SKM-1 treated with dmso at 0.1 percent for 144 hours (cell line): ENCODE results near the gene GNAS.
"Not testable (repeated sequence)": the region's sequence is repeated elsewhere in the genome, so short reads cannot be mapped to it uniquely, and the experiment has no call there.

Experiments used
- DNase-seq: peaks from one replicate; lab custom pipeline; 2025; ENCODE audit not compliant: unreplicated experiment; lab: John Stamatoyannopoulos, UW

The GNAS gene

DNA sequence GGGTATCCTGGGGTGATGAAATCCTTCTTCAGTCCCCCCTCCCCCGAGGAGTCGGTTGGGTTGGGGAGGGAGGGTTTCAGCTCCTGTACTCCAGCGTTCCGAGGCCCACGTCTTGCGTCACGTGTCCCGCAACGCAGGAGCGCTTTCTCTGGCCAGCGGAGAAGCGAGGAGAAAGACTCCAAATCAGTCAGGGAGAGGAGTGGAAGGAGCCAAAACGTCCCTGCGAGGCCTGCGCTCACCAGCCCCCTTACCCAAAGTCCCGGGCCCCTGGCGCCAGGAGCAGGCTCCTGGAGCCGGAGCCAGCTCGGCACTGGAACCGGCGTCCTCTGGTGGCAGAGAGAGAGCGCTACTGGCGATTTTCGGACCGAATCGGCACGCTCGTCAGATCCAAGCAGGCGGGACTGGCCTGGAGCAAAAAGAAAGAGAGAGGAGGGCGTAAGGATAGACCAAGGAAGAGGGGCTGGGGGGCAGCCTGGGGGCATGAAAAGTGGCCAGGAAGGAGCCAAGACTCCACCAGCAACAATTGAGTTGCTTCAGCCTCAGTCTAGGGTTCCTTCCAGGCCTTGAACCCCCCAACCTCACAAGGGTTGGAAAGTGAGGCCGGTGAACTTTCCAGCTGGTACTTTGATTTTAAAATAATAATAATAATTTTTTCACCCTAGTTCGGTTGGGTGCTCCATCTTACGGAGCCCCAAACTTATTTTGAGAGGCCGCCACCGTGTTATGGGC lies at the start of gene GNAS:
Gene GNAS, plus strand, starts transcription at position 174 of the 729 bp plus-strand sequence.
- DNase-seq, result no peak

DNA sequence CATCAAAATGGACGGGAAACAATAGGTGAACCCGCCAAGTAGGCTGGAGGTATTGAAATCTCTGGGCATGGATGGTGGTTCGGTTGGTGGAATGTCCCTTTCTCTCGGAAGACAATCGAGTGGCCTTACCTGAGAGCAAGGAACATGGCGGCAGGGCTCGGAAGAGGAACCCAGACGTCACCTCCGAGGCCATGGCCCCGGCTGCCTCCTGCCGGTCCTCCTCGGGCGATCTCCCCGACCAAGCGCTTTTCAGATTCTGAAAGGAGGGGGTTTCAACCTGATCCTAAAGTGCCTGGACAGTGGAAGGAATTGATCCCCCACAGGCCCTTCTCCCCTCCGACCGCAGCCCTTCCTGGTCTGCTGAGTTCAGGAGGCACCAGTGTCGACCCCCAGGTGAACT lies 49.0 kb upstream of the GNAS start:
- DNase-seq, result no peak

DNA sequence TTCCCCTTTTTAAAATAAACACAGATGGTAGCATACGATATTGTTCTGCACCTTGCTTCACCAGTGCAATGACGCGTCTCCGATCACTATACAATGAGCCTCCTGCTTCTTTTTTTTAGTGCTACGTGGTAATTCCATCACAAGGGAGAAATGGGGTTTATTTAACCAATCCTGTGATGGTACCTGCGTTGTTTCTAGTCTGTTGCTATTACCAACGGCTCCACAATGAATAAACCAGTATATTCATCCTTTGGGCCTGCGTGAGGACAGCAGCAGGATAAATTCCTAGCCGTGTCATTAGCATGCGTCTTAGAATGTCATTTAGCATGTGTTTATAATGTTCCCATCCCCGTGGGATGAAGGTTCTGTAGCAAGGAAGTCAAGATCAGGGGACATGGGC lies 44.7 kb upstream of the GNAS start:
- no peak for DNase-seq

DNA sequence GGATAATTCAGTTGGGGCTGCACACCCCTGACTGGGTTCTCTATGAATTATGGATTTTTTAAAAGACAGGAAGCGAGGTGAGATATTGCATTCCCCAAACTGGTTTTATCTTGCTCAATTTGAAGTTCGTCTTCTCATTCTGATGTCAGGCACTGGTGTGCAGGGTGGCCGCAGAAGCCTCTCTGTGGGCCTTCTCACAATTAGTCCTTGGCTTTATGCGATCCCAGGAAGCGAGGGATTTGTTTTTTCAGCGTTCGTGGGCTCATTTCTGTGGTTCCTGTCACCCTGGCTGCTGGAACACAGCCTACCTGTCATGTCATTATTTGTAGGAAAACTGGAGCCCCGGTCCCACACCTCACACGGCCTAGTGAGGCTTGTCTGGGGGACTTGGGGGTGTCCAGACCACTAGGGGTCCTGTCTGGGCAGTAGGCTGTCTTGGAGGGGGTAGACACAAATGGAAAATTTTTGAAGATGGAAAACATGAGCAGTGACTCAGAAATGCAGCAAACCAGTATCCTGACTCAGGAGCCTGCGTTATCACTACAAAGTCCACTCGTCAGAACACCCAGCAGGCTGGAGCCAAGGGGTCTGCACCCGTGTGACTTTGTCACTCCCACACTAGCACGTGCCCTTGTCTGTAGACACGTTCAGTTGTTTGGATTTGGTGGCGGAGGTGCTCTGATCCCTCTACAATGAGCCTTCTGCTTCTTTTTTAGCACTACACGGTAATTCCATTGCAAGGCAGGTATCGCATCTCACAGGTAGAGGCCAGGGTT lies 44.1 kb upstream of the GNAS start:
- DNase-seq, result no peak

DNA sequence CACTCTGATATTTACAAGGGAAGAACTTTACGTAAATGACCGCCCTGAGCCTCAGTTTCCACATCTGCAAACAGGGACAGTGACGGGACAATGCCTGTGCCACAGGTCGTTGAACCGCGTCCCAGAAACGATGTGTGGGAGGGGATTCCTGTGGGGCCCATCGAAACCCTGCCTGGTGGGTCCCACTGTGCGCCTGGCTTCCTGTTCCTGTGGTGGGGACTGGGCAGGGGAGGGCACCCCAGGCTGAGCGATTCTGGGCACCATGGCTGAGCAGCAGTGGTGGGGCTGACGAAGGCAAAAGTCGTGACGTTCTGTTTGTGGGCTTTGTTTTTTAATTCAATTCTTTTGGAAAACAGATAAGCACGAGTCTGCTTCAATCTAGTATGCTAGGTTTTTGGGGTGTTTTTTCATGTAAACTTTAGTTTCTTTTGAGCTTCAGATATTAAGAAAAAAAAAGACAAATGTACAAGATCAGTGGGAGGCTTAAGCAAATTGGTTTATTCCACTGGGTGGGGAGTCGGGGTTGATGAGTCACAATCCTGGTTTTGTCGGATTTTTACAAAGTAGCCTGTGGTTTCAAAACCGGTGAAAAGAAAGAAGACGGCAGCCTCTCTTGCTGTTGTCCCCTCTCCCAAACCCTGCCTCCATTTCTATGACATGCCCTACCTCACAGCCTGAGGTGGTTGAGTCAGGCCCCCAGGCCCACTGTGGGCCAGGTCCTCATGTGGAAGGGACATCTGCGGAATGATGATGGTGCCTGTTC lies 42.2 kb upstream of the GNAS start:
- DNase-seq, result no peak

DNA sequence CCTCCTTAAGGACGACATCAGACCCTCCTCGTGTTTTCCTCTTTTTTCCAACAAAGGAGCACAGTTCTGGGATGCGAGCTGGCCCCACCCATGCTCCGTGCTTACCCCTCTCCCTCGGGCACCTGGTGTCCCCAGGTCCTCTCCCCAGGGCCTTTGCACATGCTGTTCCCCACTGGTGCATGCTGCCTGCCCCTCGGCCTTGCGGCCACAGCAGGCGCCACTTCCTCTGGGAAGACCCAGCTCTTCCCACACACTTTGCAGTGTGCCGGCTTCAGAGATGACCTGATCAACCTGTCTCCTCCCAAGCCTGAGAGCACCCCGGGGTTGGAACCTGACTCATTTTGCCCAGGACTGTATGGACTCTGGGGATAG lies 41.7 kb upstream of the GNAS start:
- DNase-seq, result no peak

DNA sequence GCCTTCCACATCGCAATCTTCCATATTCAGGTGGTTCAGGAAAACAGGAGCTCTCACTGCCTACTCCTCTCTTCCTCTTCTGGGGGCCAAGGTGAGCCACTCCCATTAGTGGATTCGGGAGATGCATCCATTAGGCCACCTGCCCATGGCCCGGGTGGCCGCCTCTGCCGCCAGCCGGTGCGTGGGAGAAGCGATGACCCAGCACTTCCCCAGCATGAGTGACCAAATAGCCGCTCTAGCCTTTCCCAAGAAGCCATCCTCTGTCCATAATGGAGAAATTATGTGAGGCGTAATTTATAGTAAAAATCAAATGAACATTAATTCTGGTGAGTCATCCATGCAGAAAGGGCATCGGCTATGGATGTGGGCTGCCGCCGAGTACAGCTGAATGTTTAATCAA lies 41.2 kb upstream of the GNAS start:
- no peak for DNase-seq

DNA sequence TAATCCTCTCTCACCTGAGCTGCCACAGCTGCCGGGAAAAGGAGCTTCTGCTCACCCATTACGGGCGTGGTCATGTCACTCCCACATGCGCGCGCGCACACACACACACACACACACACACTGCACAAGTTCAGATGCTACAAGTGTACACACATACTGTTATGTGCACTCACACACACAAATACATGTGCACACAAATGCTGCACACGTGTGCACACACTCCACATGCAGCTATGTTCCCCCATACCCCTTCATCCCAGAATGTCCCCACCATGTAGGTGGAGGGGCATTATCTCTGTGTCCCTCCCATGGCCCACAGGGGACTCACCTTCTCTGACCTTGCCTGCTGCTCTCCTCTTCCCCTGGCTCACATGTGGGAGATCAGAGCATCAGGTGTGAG lies 39.1 kb upstream of the GNAS start:
- DNase-seq, result no peak

DNA sequence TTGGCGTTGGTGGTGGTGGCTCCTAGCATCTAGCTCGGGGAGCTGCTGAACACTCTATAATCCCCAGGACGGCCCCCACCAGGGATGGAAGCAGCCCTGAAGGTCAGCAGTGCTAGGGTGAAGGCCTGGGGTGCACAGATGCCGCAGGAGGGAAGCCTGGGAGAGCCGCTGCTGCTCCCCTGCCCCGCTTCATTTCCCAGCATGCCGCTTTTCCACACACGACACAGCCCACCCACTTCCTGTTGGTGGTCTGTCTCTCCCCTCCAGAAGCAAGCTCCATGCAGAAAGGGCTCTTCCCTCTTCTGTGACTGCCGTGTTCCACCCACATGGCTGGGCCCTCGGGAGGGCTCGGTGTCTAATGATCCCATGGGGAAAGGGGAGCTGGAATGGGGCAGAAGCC lies 37.1 kb upstream of the GNAS start:
- no peak for DNase-seq

DNA sequence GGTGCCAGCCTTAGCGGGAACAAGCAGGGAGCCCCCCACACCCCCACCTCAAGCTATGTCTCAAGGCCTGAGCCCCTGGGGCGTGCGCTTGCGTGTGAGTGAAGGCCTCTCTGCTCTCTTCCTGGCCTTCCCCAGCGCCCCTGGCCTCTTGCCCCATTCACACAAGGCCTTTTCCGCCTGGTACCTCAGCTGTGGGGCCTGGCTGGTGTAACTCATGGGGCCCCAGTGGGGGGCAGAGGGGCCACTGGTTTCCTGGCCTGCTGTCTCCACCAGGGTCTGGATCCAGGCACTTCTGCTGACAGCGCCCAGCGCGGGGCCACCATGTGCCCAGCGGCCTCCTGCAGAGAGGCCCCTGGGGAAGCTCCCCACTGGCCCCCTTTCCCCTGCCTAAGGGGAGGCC lies 36.5 kb upstream of the GNAS start:
- no peak for DNase-seq

DNA sequence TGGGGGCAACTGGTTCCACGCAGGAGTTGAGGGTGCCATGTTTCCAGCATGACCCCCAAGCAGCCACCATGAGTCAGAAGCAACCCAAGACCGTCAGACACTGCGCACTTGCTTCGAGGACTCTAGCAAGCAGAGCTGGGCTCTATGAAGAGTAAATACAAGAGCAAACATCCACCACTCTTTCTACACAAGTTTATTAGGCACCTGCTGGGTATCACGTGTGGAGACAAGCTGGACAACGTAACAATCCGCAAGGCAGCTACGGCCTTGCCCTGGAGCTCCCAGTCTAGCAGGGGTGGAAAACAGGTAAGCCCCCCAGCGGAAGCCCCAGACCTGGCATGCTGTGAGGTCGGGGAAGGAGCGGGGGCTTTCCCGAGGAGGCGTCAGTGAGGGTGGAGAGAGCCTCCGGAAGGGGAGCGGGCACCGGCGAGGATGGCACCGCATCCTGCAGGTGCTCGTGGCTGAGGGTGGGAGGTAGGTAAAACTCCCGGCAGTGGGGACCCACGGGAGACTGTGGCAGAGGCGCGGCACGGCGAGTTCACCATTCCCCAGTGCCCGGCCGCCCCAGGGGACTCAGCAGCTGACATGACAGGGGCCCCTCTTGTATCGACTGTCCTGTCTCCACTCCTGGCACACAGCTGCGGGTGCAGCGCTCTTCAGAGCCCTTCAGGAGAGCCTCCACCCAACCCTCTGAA lies 35.4 kb upstream of the GNAS start:
- no peak for DNase-seq

DNA sequence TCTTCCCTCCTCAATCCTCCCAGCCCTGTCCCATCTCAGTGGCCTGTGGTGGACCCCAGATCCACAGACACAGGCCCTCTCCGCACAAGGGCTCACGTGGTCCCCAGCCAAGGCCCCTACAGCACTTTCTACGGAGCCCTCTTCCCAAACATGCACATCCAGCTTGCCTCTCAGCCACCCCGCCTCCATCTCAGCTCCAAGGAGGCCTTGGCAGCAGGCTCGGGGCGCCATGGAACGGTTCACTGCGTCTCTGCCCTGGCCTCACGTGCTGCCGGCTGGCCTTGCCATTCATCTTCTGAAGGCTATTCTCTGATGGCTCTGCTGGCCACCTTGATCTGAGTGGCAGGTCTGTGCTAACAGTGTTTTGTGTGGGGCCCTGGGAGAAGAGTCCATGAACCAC lies 34.8 kb upstream of the GNAS start:
- no peak for DNase-seq

DNA sequence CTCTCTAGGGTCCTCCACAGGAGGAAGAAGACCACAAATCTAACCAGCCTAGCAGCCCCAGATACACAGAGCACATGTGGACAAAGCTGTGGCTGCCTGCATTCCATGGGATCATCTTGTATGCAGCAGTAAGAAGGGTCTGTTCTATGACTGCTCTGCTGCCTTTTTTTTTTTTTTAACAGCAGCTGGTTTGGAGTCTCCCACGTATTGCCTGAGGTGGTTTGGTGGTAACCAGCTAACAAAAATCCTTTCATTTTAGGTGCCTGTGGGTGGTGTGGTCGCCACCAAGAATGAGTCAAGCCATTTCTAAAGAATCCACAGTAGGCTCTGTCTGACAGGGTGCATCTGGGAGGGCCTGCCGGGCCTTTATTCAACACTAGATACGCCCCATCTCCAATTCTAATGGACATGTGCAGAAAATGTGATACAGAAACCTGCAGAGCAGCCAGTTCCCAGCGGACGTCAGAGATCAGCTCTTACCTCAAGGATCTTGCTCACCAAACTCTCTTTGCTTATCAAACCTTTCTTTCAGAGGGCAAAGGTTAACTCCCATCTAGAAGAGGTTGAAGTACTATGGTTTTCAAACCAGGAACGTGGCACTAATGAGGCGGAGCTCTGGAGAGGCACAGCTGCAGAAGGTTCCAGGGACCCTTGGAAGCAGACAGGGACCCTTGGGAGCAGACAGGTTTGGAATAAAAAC lies 33.8 kb upstream of the GNAS start:
- DNase-seq, result no peak

DNA sequence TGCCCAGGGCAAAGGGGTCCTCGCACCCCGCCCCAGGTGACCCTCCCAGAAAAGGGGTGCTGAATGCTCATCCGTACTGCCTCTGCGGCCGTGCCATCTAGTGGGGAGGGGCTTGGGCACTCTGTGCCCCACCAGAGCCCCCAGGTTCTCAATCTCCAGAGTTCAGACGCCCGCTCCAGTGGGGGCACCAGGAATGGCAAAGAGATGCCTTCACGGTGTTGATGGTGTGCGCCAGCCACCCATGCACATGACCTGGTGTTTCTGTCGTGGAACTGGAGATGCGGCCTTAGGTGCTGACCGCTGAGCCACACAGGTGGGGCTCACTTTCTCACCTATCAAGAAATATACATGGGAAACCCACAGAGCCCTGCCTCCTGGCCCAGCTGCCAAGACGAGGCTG lies 32.6 kb upstream of the GNAS start:
- DNase-seq, result no peak

DNA sequence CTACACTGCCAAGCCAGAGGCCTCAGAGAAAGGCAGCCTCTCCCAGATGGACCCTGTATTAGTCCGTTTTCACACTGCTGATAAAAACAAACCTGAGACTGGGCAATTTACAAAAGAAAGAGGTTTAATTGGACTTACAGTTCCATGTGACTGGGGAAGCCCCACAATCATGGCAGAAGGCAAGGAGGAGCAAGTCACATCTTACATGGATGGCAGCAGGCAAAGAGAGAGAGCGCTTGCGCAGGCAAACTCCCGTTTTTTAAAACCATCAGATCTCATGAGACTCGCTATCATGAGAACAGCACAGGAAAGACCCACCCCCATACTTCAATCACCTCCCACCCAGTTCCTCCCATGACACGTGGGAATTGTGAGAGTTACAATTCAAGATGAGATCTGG lies 32.0 kb upstream of the GNAS start:
- DNase-seq, result not testable (repeated sequence)

DNA sequence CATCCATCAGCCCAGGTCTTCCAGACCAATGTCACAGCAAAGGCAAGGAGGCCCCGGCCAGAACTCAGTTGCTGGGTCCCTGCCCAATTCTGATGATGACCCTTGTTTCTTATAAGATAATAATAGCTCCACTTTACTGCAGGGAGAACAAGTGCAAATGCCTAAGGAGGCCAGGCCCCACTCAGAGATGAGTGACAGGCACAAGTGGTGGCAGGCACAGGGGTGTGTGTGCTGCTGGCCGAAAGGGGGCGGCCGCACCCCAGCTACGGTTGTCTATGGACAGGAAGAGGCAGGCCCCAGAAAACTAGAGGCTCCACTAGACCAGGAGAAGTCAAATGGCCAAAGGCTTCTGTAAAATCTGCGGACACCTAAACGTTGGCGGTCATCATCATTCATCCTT lies 30.4 kb upstream of the GNAS start:
- DNase-seq, result no peak

DNA sequence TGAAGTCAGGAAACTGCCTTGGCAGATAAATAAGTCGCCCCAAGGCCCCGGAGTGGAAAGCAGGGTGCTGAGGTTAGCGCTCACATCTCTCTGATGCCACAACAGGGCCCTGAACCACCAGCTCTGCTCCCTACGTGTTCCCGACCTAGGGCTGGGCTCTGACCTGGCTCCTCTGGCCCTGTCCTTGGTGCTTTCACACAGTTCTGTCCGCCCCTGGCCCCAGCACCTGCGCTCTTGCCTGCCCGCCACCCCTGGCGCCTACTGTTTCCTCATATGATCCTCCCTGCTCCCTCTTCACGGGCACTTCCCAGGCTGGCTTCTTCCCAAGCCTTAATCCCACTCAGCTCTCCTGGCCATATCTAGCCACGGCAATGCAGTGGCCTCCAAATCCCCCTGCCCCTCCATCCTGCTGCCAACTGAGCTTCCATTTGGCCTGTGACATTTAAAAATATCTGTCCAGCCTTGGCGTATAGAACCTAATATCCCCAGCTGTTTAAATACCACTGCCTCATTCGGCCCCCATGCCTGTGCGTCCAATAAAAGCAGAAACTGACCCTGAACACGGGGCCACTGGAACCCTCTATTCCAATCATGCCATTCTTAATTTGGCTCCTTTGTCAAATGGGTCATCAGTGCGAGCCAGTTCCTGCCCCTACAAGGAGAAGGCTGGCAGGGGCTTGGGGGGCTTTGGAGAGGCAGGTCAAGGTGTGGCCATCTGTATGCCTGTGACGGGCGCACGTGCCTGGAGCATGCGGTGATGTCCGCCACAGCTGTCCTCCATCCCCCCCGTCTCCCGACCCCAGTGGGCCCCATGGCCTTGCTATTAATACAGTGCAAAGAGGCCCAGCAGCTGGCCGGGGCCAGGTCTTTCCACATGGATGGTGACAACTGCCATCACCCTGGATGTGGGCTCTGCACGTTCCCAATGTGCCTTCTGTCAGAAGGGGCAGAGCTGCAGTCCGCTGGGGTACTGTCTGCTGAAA lies 29.5 kb upstream of the GNAS start:
- no peak for DNase-seq

DNA sequence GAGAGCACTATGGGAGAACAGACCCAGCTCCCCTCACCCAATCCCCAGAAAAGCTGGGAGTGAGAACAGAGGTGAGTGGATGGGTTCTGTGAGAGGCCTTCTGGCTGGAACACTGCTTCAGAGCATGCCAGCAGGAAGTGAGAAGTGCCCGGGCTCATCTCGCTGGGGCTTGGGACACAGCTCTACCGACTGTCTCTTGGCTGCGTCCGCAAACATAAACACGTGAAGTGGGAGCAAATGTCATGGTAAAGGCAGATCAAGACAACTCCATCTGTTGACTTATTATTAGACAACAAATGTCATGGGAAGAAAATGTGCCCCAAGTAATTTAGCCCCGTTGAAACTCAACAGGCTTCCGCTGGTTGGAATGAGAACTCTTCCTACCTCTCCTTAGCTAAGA lies 27.7 kb upstream of the GNAS start:
- no peak for DNase-seq

DNA sequence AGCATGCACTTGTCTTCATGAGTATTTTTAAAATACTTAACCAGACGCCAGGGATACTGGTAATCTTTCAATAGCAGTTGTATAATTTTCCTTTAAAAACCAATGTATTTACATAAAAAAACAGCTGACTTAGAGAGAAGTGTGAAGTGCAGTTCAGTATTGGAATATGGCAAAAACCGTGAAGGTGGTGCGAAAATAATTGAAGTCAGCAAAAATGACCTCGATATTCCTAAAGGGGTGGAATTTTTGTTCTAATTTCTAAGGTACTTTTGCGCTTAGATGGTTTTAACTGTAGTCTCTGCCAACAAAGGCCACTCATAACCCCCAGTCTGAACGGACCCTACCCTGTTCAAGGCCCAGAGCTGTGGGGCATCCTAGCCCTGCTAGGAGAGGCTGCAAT lies 27.1 kb upstream of the GNAS start:
- no peak for DNase-seq

DNA sequence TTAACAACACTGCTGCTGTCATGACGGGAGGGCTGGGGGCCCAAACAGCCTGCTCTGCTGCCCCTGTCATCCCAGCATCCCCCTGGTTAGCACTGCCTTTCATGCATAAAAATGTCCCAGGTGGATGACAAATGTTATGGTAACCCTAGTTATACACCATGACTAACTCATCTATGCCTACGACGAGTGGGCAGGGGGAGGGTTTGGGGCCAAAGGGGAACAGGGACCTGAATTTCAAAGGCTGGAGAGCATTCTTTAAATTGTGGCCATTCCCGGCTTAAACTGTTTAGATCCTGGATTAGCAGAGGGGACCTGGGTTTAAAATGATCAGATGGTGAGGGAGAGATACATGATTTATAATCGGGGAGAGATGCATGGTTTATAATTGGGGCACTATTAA lies 26.2 kb upstream of the GNAS start:
- DNase-seq, result no peak
